Measurements from ENCODE around the gene IFNA1.
"Not testable (repeated sequence)": the region's sequence is repeated elsewhere in the genome, so short reads cannot be mapped to it uniquely, and the experiment has no call there.

The IFNA1 gene

GRCh38 chr9:21443849-21444625 is 3.8 kb downstream of the IFNA1 start:
- in situ Hi-C loops (cut with HindIII; ENCODE audit: low sequenced_read_pairs) = no loop called here
- TF ChIP-seq CTCF (IDR thresholded peaks at IDR 0.05; ENCODE audit: low read depth, low read length) = no peak
- DNase-seq (ENCODE audit: low read depth, low spot score) = no peak
- no peak overlapping the region for H3K4me3 ChIP-seq (ENCODE audit: low read depth, low read length)

- H3K4me3 ChIP-seq (ENCODE audit: low read depth, low read length); DNase-seq (ENCODE audit: low read depth, low spot score); in situ Hi-C loops (cut with HindIII; ENCODE audit: low sequenced_read_pairs): not testable (repeated sequence)
Measured at GRCh38 chr9:21449312-21449711, 9.1 kb downstream of the IFNA1 start.

GRCh38 chr9:21450733-21451394 is 10.6 kb downstream of the IFNA1 start:
- no peak overlapping the region for H3K4me3 ChIP-seq (ENCODE audit: low read depth, low read length)
- DNase-seq (ENCODE audit: low read depth, low spot score) = no peak
- in situ Hi-C loops (cut with HindIII; ENCODE audit: low sequenced_read_pairs) = no loop called here
- no peak for TF ChIP-seq CTCF (IDR thresholded peaks at IDR 0.05; ENCODE audit: low read depth, low read length)

GRCh38 chr9:21452681-21453080 is 12.4 kb downstream of the IFNA1 start:
- in situ Hi-C loops (cut with HindIII; ENCODE audit: low sequenced_read_pairs) = no loop called here
- no peak for DNase-seq (ENCODE audit: low read depth, low spot score)
- no peak for TF ChIP-seq CTCF (IDR thresholded peaks at IDR 0.05; ENCODE audit: low read depth, low read length)
- H3K4me3 ChIP-seq (ENCODE audit: low read depth, low read length) = no peak overlapping the region

- DNase-seq (ENCODE audit: low read depth, low spot score) = peak; percentile 44
- in situ Hi-C loops (cut with HindIII; ENCODE audit: low sequenced_read_pairs) = no loop called here
- TF ChIP-seq CTCF (IDR thresholded peaks at IDR 0.05; ENCODE audit: low read depth, low read length) = no peak
Measured at GRCh38 chr9:21454149-21454548, 13.9 kb downstream of the IFNA1 start.

GRCh38 chr9:21455320-21455719 is 15.1 kb downstream of the IFNA1 start:
- H3K4me3 ChIP-seq (ENCODE audit: low read depth, low read length) = no peak overlapping the region
- DNase-seq (ENCODE audit: low read depth, low spot score) = peak; percentile 30
- in situ Hi-C loops (cut with HindIII; ENCODE audit: low sequenced_read_pairs) = no loop called here
- TF ChIP-seq CTCF (IDR thresholded peaks at IDR 0.05; ENCODE audit: low read depth, low read length) = peak; percentile 72

More at GRCh38 chr9:21454149-21454548, 13.9 kb downstream of the IFNA1 start:
- no peak overlapping the region for H3K4me3 ChIP-seq (ENCODE audit: low read depth, low read length)

- in situ Hi-C loops (cut with HindIII; ENCODE audit: low sequenced_read_pairs) = no loop called here
- H3K4me3 ChIP-seq (ENCODE audit: low read depth, low read length) = no peak overlapping the region
- no peak for DNase-seq (ENCODE audit: low read depth, low spot score)
- no peak for TF ChIP-seq CTCF (IDR thresholded peaks at IDR 0.05; ENCODE audit: low read depth, low read length)
Measured at GRCh38 chr9:21461377-21461776, 21.1 kb downstream of the IFNA1 start.

All from astrocyte of the spinal cord (primary cell).